ENCODE measurements around the gene ARHGEF28.

The ARHGEF28 gene

GRCh38 chr5:73642344-73642743 is 16.3 kb downstream of the ARHGEF28 start:
- TF ChIP-seq TAF1 (IDR thresholded peaks at IDR 0.05; ENCODE audit: borderline replicate concordance, low read depth, low read length), result no peak
- TF ChIP-seq POLR2AphosphoS5 (IDR thresholded peaks at IDR 0.05; ENCODE audit: low read depth, low read length), result no peak
- no peak for TF ChIP-seq POLR2A (IDR thresholded peaks at IDR 0.05; ENCODE audit: low read depth, low read length)
- FAIRE-seq (no peak), DNase-seq (ENCODE audit: insufficient read length) (no peak)

GRCh38 chr5:73644385-73644963 is 18.5 kb downstream of the ARHGEF28 start:
- no peak for FAIRE-seq
- TF ChIP-seq POLR2AphosphoS5 (IDR thresholded peaks at IDR 0.05; ENCODE audit: low read depth, low read length), result no peak
- TF ChIP-seq POLR2A (IDR thresholded peaks at IDR 0.05; ENCODE audit: low read depth, low read length), result no peak
- no peak for TF ChIP-seq TAF1 (IDR thresholded peaks at IDR 0.05; ENCODE audit: borderline replicate concordance, low read depth, low read length)
- DNase-seq (ENCODE audit: insufficient read length), result no peak

DNA sequence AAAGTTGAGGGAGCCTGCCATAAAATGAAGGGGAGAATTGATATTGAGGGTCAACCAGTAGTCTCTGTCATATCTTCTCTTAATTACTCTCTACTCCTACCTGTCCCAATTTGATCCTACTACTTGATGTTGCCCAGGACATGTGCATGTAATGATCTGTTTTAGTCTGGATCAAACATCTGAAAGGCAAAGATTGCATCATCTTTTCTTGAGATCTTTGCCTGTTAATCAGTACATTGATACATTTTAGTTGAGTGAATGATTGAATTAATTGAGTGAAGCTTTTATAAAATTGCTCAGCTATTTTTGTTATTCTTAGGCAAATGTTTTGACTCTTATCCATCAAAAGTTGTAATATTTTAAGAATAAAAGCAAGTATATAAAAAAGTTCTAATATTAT is 21.7 kb downstream of the ARHGEF28 start:
- FAIRE-seq (no peak), DNase-seq (ENCODE audit: insufficient read length) (no peak)
- TF ChIP-seq POLR2AphosphoS5 (IDR thresholded peaks at IDR 0.05; ENCODE audit: low read depth, low read length), result no peak
- no peak for TF ChIP-seq POLR2A (IDR thresholded peaks at IDR 0.05; ENCODE audit: low read depth, low read length)
- no peak for TF ChIP-seq TAF1 (IDR thresholded peaks at IDR 0.05; ENCODE audit: borderline replicate concordance, low read depth, low read length)

GRCh38 chr5:73648515-73648914 is 22.5 kb downstream of the ARHGEF28 start:
- no peak for DNase-seq (ENCODE audit: insufficient read length)
- no peak for TF ChIP-seq POLR2A (IDR thresholded peaks at IDR 0.05; ENCODE audit: low read depth, low read length)
- FAIRE-seq, result no peak

DNA sequence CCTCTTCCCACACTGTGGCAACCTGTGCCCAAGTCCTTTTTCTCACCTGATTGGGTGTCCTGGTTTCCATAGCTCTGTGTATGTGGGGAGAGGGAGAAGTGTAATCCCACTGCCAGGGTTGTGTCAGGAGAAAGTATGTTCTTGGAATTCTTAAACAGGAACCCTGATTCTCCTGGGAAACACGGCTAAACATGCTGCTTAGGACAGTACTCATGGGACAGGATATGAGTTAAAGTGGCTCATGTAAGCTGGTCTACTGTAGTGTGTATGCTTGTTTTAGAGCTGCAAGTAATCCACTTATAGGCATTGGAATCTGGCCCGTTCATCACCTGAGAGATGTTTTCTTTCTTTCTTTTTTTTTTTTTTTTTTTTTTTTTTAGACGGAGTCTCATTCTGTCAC is 23.9 kb downstream of the ARHGEF28 start:
- FAIRE-seq (no peak), DNase-seq (ENCODE audit: insufficient read length) (no peak)
- TF ChIP-seq POLR2AphosphoS5 (IDR thresholded peaks at IDR 0.05; ENCODE audit: low read depth, low read length) (no peak), TAF1 (IDR thresholded peaks at IDR 0.05; ENCODE audit: borderline replicate concordance, low read depth, low read length) (no peak), POLR2A (IDR thresholded peaks at IDR 0.05; ENCODE audit: low read depth, low read length) (no peak)

DNA sequence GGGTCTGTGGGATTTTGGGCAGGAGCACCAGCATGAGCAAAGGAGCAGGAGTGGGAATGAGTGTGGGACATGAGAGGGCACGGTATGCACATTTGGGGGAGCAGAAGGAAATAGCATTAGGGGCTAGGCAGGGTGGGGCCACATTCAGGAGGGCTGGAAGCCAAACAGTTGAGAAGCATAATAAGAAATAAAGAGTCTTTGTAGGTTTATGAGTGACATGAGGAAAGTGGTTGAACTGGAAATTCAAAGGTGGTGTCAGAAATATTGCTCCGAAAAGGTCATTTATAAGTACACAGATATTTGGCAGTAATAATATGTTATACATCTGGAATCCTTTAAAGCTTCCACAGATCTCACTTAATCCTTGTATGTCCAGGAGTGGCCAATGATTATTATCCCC is 26.4 kb downstream of the ARHGEF28 start:
- DNase-seq (ENCODE audit: insufficient read length), result no peak
- FAIRE-seq, result no peak
- TF ChIP-seq POLR2A (IDR thresholded peaks at IDR 0.05; ENCODE audit: low read depth, low read length) (no peak), TAF1 (IDR thresholded peaks at IDR 0.05; ENCODE audit: borderline replicate concordance, low read depth, low read length) (no peak), POLR2AphosphoS5 (IDR thresholded peaks at IDR 0.05; ENCODE audit: low read depth, low read length) (no peak)

- FAIRE-seq (peak; percentile 51), DNase-seq (ENCODE audit: insufficient read length) (no peak)
- TF ChIP-seq POLR2AphosphoS5 (IDR thresholded peaks at IDR 0.05; ENCODE audit: low read depth, low read length) (no peak), POLR2A (IDR thresholded peaks at IDR 0.05; ENCODE audit: low read depth, low read length) (no peak), TAF1 (IDR thresholded peaks at IDR 0.05; ENCODE audit: borderline replicate concordance, low read depth, low read length) (no peak)
Measured at GRCh38 chr5:73654171-73654811, 28.3 kb downstream of the ARHGEF28 start.

- FAIRE-seq (no peak), DNase-seq (ENCODE audit: insufficient read length) (no peak)
- TF ChIP-seq POLR2AphosphoS5 (IDR thresholded peaks at IDR 0.05; ENCODE audit: low read depth, low read length), result no peak
- TF ChIP-seq TAF1 (IDR thresholded peaks at IDR 0.05; ENCODE audit: borderline replicate concordance, low read depth, low read length), result no peak
Measured at GRCh38 chr5:73654819-73655318, 28.9 kb downstream of the ARHGEF28 start.

DNA sequence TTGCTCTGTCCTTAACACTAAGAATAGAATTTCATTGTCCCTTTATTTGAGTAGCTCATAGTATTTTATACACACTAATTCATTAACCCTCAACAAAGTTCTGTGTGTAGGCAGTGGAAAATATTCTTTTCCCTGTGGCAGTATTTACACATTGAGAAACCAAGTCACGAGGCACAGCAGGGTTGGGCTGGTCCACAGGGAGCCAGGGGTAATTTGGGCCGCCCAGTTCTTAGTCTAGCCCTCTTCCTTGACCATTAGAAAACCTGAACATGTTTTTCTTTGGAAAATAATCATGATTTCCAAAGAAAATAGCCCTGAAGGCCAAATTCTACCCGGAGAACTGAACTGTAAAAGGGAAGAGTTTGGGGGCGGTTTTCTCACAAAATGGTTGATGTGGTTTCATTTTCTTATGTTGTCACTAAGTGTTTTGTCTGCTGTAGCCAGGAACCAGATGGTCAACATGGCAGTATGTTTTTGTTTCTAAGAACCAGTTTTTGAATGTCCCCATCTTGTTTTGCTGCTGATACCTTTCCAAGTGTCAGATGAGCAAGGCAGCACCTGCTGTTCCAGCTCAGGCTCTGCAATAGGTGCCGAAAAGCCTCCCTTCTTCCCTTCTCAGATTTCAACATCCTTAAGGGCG is 29.6 kb downstream of the ARHGEF28 start:
- FAIRE-seq, result no peak
- TF ChIP-seq POLR2AphosphoS5 (IDR thresholded peaks at IDR 0.05; ENCODE audit: low read depth, low read length) (no peak), POLR2A (IDR thresholded peaks at IDR 0.05; ENCODE audit: low read depth, low read length) (no peak), TAF1 (IDR thresholded peaks at IDR 0.05; ENCODE audit: borderline replicate concordance, low read depth, low read length) (no peak)

DNA sequence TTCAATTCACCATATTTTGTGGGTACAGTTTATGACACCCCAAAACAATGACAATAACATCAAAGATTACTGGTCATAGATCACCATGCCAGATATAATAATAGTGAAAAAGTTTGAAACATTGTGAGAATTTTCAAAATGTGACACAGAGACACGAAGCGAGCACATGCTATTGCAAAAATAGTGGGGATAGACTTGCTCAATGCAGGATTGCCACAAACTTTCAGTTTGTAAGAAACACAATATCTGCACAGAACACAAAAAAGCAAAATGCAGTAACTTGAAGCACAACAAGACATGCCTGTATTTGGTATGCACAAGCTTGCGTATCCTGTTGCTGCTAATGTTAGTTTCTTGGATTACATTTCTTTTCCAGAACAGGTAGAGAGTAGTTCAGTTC is 35.8 kb downstream of the ARHGEF28 start:
- TF ChIP-seq POLR2AphosphoS5 (IDR thresholded peaks at IDR 0.05; ENCODE audit: low read depth, low read length), result no peak
- TF ChIP-seq TAF1 (IDR thresholded peaks at IDR 0.05; ENCODE audit: borderline replicate concordance, low read depth, low read length), result no peak
- TF ChIP-seq POLR2A (IDR thresholded peaks at IDR 0.05; ENCODE audit: low read depth, low read length), result no peak
- DNase-seq (ENCODE audit: insufficient read length) (no peak), FAIRE-seq (no peak)

More for the DNA sequence above, 29.6 kb downstream of the ARHGEF28 start:
- no peak for DNase-seq (ENCODE audit: insufficient read length)

DNA sequence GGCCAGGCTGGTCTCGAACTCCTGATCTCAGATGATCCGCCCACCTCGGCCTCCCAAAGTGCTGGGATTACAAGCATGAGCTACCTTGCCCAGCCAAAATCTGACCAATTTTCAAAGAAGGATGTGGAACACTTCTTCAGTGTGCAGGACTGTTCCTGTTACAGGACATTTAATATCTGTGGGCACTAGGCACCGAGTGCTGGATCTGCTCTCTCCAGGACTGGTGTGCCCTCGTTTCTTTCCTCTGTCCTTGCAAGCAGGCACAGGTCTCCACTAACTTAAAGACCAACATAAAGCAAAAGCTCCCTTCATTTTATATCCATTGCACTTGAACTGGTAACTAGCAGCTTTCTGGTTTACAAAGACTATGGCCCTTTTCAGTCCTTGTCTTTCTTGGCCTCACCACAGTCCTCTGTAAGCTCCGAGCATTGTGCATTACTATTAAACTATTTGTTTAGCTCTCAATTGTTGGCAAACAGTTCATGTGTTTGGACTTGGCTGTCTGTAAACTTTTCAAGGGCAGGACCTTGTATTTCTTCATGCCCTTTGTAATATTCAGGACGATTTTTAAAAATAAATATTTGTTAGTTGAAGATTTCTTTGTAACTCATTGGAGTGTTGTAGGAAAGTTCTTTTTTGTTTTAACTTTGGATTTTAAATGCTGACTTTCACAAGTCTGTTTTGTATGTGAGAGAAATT is 37.3 kb downstream of the ARHGEF28 start:
- DNase-seq (ENCODE audit: insufficient read length), result no peak
- no peak for FAIRE-seq
- TF ChIP-seq POLR2A (IDR thresholded peaks at IDR 0.05; ENCODE audit: low read depth, low read length) (no peak), POLR2AphosphoS5 (IDR thresholded peaks at IDR 0.05; ENCODE audit: low read depth, low read length) (no peak), TAF1 (IDR thresholded peaks at IDR 0.05; ENCODE audit: borderline replicate concordance, low read depth, low read length) (no peak)
